Measurements from ENCODE around the gene PSRC1.
"Not testable (repeated sequence)": the region's sequence is repeated elsewhere in the genome, so short reads cannot be mapped to it uniquely, and the experiment has no call there.

Gene PSRC1

DNA sequence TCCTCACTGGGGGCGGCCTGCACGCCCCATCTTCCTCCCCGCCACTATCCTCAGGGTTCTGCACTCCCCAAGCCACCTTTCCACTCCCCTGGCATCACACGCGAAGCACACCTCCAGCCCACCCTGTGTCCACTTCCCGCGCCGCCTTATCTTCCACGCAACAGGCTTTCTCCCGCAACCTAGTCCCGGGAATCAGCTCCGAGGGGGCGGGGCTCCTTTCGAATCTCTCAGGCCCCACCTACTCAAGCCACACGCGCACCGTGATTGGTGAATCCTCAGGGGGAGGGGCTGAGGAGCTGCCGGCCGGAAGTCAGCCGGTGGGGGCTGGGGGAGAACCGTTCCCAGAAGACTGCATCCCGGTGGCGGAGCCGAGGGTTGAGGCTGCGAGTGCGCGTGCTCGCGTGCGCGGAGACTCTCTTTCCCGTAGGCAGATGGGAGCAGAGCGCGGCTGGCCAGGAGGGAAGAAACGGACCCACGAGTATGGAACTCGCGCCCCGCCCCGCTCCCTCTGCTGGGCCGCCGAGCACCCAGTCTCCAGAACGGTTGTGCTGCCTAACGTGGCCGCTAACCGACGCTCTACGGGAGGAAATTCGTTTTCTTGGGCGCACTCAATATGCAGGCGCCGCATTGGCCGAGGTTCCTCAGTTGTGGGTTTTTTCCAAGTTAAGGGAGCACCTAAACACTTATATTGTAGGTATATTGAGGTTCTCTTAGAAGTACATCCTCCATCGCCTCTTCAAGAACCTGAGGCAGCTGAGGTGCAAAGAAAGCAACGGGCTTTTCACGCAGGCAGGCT lies at the start of gene PSRC1:
TSS of gene PSRC1 (minus strand) at position 194 of the 796 bp plus-strand sequence.
- peak; percentile 93 for DNase-seq

- DNase-seq: no peak
Observed at GRCh38 chr1:109331113-109331512, 48.2 kb upstream of the PSRC1 start.

DNA sequence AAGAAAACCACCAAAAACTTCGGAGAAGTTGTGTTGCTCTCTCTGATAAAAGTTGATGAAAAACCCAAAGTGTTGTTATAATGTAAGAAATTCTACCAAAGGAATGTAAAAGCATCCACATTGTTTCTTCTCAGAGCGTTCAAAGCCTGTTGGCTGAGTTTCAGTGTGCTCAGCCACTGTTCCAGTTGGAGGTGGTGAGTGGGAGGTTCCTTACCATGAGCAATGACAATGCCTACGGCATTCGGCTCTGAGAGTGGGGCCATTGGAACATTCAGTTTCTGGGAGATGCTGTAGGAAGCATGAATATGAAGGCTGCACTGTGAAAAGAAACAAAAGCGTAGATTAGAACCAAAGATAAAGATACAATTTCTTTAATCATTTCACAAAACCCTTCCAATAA lies 44.3 kb upstream of the PSRC1 start:
- no peak for DNase-seq

DNA sequence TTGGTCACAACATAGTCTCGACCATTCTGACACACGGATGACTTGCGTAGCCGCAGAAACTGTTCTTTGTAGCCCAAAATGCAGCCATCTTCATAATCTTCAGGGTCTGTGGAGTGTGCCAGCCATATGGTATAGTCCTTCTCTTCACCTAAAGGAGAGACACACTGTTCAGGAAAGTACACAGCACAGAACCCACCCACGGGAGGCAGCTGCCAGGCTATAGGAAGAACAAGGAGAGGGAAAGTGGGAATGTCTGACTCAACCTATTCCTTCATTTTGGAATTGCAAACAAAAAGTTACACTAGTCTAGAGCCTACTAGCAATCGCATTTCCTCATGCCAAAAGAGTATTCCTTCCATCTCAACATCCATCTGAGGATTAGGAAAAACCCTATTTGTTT lies 40.0 kb upstream of the PSRC1 start:
- DNase-seq: no peak

GRCh38 chr1:109319114-109319513 lies 36.2 kb upstream of the PSRC1 start:
- no peak for DNase-seq

DNA sequence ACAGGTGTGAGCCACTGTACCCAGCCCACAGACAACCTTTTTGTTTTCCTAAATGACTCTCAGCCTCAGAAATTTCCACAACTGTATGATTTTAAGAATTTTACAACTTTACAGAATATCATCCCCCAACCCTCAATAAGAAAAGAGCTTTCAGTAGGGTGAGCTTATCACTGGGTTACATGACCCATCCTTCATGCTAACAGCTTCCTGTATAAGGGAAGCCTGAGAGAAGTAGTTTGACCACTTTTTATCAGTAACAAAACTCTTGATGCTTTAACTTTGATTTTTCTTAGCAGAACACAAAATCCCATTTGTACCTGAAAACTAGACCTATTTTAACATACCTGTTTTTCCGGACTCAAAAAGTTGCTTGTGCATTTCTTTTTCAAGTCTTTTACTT lies 33.6 kb upstream of the PSRC1 start:
- no peak for DNase-seq

GRCh38 chr1:109315288-109315687 lies 32.3 kb upstream of the PSRC1 start:
- DNase-seq: no peak

DNA sequence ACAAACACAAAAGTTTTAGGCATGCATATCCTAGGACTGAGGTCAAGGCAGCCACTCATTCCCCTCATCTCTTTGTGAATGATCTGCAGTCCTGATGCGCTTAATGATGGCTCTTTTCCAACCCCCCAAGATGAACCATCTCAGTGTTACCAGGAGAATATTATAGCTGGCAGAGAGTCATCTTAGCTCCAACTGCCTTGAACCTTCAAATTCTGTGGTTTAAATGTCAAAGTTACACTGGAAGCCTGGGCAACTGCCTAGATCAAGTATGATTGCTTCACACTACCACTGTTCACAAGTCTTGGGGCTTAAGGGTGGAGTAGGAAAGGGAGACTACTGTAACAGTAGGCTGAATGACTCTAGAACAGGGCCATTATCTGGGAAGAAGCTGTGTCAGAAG lies 31.9 kb upstream of the PSRC1 start:
- no peak for DNase-seq

GRCh38 chr1:109312978-109313775 lies 30.2 kb upstream of the PSRC1 start:
- no peak for DNase-seq

DNA sequence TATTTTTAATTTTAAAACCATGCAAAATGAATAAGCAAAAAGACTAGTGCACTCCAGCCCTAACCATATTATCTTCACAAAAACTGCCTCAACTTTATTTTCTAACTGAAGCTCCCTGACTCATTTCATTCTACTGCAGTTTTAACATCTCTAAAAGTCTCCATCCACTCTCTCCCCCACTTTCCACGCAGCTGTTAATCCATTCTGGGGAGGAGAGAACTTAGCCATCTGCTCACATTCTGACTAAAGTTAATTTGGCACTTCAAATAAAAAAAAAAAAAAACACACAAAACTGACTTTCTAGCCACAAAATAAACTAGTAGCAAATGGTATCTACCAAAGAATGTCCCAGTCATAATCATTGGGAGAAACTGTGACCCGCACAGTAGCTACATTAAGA lies 29.3 kb upstream of the PSRC1 start:
- no peak for DNase-seq

DNA sequence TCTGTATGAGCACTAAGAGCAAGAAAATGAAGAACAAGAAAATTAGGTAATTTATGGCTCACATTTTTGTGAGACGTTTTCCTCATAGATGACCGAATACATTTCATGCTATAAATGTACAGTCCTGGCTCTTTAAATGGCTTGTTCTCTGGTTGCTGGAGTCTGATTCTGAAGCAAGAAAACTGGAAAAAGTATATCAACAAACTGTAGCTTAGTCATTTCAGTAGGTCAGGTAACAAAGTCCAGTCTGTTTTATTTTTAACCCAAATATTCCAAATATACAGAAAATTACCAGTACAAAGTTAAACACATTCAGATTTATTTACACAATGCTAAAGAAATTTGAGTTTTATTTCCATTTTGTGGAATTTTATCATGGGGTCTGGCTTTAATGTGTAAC lies 26.4 kb upstream of the PSRC1 start:
- peak; percentile 49 for DNase-seq

- DNase-seq: no peak
Observed at GRCh38 chr1:109307274-109308021, 24.5 kb upstream of the PSRC1 start.

DNA sequence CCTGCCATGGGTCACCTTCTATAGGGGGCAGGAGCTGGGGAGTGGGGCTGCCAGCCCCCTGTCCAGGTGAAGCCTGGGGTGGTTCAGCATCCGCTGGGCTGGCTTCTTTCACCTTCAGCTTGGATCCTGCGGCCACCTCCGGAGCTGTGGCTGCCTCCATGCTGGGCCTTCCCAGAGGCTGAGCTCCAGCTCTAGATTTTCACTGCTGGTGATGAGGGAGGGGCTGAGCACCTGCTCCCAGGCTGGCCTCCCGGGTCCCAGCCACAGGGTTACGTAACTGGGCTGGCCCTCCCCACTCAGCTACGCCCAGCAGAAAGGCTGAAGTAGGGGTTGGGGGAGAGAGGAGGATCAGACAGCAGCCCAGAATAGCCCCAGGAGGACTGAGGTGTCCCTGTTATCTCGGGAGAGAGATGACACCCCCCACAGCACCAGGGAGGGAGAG lies 23.9 kb upstream of the PSRC1 start, which contains the start of gene MYBPHL:
TSS of gene MYBPHL (minus strand) at position 180 of the 442 bp plus-strand sequence. CDS start at position 160, 20 bp downstream.
- no peak for DNase-seq

DNA sequence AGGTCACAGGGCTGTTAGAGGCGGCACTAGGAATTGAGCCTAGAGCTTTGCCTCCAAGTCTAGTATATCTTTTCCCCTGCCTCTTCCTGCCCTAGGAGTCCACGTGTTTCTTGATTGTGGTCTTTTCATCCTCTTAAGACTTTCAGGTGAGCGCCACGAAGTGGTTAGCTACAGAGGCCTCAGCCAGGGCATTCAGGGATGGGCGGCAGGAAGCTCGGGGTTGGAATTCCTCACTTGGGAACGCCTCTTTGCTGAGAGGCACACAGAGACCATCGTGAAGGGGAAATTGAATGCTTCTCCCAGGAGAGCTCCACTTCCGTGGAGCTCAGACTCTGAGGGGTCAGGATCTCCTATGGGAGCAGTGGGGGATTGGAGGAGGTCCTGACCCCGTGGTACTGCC lies 23.0 kb upstream of the PSRC1 start:
- not testable (repeated sequence) for DNase-seq

DNA sequence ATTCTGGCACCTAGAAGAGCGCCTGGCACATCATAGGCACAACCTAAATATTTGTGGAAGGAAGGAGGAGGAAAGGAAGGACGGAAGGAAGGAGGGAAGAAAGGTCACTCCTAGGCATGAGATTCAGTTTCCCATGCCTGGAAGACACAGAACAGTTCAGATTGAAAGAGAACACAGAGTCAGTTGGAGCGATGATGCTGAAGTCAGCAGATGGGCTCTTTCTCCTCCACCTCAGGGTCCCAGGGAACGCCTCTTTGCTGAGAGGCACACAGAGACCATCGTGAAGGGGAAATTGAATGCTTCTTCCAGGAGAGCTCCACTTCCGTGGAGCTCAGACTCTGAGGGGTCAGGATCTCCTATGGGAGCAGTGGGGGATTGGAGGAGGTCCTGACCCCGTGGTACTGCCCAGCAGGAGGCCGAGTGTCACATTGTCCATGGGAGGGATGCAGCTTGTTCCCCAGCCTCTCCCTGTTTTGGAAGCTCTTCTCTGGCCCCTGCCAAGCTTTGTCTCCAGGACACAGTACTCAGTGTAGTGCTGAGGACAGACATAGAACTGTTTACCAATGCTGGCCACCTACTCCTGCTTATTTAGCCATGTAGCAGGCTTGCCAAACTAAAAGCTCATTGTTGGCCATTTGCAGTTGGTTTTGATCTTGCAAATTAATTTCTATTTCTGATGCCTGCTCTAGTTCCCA lies 21.4 kb upstream of the PSRC1 start:
- no peak for DNase-seq

DNA sequence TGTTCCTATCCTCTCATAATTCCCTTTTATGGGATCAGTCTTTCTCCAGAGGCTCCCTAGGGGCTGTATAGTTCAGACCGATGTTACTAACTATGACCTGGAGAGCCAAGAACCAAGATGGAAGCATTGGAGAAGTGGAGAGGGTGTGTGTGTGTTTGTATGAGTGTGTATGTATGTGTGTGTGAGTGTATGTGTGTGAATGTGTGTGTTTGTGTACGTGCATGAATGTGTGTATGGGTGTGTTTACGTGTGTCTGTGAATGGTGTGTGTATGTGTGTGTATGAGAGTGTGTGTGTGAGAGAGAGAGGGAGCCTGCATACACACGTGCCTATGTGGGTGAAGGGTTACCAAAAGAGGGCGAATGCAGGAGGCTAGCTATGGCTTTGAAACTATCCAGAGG lies 18.9 kb upstream of the PSRC1 start:
- no peak for DNase-seq

GRCh38 chr1:109300650-109301151 lies 17.8 kb upstream of the PSRC1 start:
- DNase-seq: no peak

- no peak for DNase-seq
Observed at GRCh38 chr1:109299558-109300343, 16.8 kb upstream of the PSRC1 start.

GRCh38 chr1:109298666-109299557 lies 16.0 kb upstream of the PSRC1 start:
- peak; percentile 75 for DNase-seq

DNA sequence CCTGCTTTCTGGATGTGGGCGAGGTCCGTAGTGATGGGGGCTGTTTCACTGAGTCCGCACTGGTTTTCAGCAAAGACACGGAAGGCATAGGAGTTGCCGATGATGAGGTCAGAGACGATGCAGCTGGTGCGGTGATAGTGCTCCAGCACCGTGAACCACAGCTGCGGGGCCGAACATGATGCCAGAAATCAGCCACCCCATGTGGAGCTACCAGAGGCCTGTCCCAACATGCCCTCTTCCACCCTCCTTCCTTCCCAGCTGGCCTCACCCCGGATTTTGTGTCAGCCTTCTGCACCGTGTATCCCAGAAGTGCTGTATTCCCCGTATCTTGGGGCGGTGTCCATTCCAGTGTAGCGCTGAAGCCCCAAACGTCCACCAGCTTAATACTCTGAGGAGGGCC lies 13.8 kb upstream of the PSRC1 start:
- no peak for DNase-seq

All from inflammatory macrophage treated with lipopolysaccharide for 4 hours (primary cell).